Omental fat pad (tissue), 4 donors: Measurements from ENCODE around the gene MOCS1. TPM values are rescaled to one million over a fixed set of nuclear protein-coding genes. Genes with fewer than 3 reads are reported as not detected.
"Not testable (repeated sequence)": the region's sequence is repeated elsewhere in the genome, so short reads cannot be mapped to it uniquely, and the experiment has no call there.

Experiments used
- ATAC-seq: fragments of 150-250 bp; one replicate; pipeline ENCODE4 v1.9.1; 2016; ENCODE audit warnings: mild to moderate bottlenecking, moderate library complexity; ENCODE audit not compliant: low FRiP score
- DNase-seq: peaks from one replicate; pipeline ENCODE4 v3.0.0-alpha.2; 2019; ENCODE audit warnings: low spot score
- total RNA-seq, 4 donors: library from RNA; depleted of rRNA; stranded (reverse); fragments of >200 nt; gene quantifications; one replicate each; pipeline ENCODE4 v1.1.0, GENCODE V29; 2016
- TF ChIP-seq, protein P1 (sequence below), 3 donors: fragments of 450-650 bp; IDR thresholded peaks; one replicate each; pipeline ENCODE4 v1.5.1; 2016 to 2017; ENCODE audit warnings: antibody characterized with exemption in 3 of 3, mild to moderate bottlenecking in 3 of 3, moderate library complexity in 2 of 3

MOCS1 gene
- total RNA-seq, 4 donors from 2014 or later = 55.1 to 90.1 (median 62.6) TPM

DNA sequence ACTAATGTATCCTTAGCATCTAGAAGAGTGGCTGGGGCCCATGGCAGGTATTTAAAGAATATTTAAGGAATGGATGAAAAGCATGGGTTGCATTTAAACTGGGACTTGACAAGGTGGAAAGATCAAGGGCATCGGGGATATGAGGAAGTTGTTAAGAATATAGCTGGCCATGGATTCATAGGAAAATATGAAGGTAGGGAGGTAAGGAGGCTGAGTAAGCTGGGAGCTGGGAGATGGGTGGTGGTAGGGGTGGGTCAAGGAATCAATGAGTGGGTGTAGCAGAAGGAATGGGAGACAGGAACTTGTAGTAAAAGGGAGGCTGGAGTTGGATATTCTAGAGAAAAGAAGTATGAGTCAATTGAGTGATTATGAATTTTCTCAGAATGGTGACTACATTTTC lies 44.0 kb upstream of the MOCS1 start:
- TF ChIP-seq, protein P1, sequence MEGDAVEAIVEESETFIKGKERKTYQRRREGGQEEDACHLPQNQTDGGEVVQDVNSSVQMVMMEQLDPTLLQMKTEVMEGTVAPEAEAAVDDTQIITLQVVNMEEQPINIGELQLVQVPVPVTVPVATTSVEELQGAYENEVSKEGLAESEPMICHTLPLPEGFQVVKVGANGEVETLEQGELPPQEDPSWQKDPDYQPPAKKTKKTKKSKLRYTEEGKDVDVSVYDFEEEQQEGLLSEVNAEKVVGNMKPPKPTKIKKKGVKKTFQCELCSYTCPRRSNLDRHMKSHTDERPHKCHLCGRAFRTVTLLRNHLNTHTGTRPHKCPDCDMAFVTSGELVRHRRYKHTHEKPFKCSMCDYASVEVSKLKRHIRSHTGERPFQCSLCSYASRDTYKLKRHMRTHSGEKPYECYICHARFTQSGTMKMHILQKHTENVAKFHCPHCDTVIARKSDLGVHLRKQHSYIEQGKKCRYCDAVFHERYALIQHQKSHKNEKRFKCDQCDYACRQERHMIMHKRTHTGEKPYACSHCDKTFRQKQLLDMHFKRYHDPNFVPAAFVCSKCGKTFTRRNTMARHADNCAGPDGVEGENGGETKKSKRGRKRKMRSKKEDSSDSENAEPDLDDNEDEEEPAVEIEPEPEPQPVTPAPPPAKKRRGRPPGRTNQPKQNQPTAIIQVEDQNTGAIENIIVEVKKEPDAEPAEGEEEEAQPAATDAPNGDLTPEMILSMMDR (IDR thresholded peaks at IDR 0.05) = no peak
- DNase-seq (no peak), ATAC-seq (no peak)

DNA sequence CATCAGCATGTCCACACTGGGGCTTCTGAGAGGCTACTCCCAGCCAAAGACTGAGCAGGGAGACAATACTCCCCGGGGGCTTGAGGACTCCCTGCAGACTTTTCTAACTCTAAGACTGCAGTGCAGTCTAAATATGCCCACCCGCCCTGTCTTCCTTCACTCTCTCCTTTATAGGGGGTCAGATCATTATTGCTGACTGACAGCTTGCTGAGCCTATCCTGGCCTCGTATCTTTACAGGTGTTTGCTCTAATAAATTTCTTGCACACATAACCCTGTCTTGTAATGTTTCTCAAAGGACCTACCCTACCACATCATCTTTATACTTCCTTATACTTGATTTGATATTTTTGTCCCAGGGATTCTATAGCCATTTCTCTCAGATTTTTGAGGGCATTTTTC lies 39.4 kb upstream of the MOCS1 start:
- TF ChIP-seq, protein P1 (IDR thresholded peaks at IDR 0.05) = no peak
- no peak for ATAC-seq
- no peak for DNase-seq

DNA sequence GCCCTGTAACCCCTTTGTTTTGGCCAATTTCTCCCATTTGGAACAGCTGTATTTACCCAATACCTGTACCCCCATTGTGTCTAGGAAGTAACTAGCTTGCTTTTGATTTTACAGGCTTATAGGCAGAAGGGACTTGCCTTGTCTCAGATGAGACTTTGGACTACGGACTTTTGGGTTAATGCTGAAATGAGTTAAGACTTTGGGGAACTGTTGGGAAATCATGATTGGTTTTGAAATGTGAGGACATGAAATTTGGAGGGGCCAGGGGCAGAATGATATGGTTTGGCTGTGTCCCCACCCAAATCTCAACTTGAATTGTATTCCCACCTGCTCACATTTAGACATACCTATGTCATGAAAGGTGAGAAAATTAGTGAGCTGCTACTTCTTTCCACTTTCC lies 38.5 kb upstream of the MOCS1 start:
- DNase-seq, ATAC-seq: not testable (repeated sequence)

DNA sequence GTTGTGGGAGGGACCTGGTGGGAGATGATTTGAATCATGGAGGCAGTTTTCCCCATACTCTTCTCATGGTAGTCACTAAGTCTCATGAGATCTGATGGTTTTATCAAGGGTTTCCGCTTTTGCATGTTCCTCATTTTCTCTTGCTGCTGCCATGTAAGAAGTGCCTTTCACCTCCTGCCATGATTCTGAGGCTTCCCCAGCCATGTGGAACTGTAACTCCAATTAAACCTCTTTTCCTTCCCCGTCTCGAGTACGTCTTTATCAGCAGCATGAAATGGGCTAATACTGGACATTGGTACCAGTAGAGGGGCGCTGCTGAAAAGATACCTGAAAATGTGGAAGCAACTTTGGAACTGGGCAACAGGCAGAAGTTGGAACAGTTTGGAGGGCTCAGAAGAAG lies 36.9 kb upstream of the MOCS1 start:
- not testable (repeated sequence) for DNase-seq, ATAC-seq

DNA sequence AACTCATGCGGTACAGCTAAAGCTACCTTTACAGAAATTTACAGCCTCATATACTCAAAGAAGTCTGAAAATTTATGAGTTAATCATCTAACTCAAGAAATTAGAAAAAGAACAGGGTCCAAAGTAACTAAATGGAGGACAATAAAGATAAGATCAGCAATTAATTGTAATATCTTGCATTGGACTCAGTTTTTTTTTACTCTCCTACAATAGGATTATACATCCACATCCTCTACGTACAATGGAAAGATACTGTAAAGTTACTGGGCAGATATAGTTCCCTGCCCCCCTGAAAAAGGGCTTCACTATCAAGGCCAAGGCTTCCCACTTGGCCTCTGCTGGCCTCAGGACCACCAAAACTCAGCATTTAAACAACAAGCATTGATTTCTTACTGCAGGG lies 31.5 kb upstream of the MOCS1 start:
- TF ChIP-seq, protein P1 (IDR thresholded peaks at IDR 0.05) = no peak
- DNase-seq (no peak), ATAC-seq (no peak)

DNA sequence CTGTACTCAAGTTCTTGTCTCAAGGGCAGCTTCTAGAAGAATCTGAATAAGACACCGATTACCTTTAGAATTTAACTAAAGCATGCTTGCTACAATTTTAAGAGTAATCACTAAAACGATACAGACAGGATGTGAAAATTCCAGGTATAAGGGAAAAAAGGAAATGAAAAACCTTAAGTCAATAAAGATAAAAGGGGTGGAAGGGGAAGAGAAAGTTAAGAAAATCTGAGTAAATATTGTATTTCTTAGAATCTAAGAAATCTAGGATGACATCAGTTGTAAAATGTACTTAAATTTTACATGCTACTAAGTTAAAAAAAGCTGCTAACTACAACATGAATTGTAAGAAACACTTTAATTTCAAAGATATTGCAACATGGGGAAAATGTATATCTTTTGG lies 30.3 kb upstream of the MOCS1 start:
- ATAC-seq = no peak
- no peak for DNase-seq
- TF ChIP-seq, protein P1 (IDR thresholded peaks at IDR 0.05) = no peak

DNA sequence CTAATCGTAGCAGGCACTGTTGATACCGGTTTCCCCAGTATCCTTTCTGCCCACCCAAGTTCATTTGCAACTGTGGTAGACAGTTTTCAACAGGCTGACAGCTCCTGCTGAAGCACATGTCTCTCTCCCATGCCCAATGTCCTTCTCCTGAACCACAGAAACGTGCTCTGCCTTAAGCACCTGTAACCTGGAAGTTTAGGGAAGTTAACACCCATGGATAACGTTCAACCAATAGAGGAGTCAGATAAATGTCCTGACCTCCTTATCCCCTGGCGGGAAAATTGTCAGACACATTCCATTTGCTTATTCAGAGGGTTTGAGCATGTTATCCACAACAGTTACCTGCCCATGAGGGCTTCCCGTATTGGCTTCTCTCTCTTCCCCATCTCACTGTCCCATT lies 29.8 kb upstream of the MOCS1 start:
- TF ChIP-seq, protein P1 (IDR thresholded peaks at IDR 0.05) = no peak
- DNase-seq (no peak), ATAC-seq (no peak)

DNA sequence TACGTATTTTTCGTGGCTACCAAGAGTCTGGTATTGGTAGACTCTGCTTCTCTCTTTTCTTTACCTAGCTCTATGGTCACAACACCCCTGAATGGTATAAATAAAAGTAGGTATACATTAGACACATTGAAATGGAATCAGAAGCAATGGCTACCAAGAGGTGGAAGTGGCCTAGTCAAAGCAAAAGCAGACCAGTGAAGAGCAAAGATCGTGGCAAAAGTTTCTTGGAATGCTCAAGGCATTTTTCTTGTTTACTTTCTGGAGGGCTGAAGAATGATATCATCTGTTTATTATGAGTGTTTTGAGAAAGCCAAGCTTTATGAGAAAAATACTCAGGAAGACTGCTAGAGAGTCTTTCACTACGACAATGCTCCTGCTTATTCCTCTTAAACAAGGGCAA lies 28.6 kb upstream of the MOCS1 start:
- no peak for DNase-seq
- TF ChIP-seq, protein P1 (IDR thresholded peaks at IDR 0.05) = no peak
- no peak for ATAC-seq
